ENCODE data around the gene TMEM100.

GRCh38 chr17:55689672-55690071, 33.0 kb downstream of the TMEM100 start:
- TF ChIP-seq, protein P1, sequence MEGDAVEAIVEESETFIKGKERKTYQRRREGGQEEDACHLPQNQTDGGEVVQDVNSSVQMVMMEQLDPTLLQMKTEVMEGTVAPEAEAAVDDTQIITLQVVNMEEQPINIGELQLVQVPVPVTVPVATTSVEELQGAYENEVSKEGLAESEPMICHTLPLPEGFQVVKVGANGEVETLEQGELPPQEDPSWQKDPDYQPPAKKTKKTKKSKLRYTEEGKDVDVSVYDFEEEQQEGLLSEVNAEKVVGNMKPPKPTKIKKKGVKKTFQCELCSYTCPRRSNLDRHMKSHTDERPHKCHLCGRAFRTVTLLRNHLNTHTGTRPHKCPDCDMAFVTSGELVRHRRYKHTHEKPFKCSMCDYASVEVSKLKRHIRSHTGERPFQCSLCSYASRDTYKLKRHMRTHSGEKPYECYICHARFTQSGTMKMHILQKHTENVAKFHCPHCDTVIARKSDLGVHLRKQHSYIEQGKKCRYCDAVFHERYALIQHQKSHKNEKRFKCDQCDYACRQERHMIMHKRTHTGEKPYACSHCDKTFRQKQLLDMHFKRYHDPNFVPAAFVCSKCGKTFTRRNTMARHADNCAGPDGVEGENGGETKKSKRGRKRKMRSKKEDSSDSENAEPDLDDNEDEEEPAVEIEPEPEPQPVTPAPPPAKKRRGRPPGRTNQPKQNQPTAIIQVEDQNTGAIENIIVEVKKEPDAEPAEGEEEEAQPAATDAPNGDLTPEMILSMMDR (conservative IDR thresholded peaks at IDR 0.05 in 1 of 2, IDR thresholded peaks at IDR 0.05 in 1 of 2; ENCODE audit: extremely low read depth in 1 of 2, insufficient read depth in 1 of 2, low read depth in 1 of 2, low read length in 2 of 2), result no peak
- TF ChIP-seq EZH2 (IDR thresholded peaks at IDR 0.05; ENCODE audit: borderline replicate concordance, low read length), result no peak
